GM18861 (cell line): ENCODE results near the gene TBC1D2B.
A peak's percentile ranks its signal among the peaks of the same experiment; 100 is the strongest.

Experiments
- ATAC-seq: cut with Tn5 transposase; IDR thresholded peaks from one replicate; pipeline ENCODE4 v1.9.1; 2021; ENCODE audit not compliant: unreplicated experiment

Gene TBC1D2B

DNA sequence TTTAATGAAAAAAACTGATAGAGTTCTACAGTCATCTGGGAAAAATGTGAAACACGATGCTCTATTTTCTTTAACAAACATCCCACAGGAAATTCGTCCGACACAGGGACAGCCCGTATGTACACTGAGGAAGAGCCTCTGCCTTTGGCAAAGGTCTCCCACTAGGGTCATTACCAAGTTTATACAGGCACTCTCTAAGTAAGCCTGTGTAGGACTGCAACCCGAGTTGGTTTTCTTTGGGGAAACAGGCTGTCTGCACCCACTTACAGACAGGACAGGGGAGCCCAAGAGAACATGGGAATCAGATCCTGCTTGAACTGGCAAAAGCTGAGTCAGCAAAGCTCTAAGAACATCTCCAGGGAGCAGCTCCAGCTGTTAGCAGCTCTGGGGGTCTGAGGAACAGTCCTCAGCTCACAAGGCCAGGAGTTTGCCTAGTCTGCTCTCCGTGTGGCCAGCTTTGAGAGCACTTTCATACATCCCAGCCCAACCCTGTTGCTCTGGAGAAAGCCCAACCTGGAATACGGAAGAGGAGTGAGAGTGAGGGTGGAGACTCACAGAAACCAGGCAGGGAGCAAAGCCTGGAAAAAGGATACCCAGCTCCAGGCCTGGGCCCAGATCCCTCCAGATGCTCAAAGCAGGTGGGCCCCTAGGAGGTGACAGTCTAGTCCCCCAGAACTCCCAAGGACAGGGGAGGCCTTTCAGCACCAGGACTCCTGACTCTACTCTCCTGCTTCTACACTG lies 1.9 kb downstream of the TBC1D2B start:
- ATAC-seq: no peak

DNA sequence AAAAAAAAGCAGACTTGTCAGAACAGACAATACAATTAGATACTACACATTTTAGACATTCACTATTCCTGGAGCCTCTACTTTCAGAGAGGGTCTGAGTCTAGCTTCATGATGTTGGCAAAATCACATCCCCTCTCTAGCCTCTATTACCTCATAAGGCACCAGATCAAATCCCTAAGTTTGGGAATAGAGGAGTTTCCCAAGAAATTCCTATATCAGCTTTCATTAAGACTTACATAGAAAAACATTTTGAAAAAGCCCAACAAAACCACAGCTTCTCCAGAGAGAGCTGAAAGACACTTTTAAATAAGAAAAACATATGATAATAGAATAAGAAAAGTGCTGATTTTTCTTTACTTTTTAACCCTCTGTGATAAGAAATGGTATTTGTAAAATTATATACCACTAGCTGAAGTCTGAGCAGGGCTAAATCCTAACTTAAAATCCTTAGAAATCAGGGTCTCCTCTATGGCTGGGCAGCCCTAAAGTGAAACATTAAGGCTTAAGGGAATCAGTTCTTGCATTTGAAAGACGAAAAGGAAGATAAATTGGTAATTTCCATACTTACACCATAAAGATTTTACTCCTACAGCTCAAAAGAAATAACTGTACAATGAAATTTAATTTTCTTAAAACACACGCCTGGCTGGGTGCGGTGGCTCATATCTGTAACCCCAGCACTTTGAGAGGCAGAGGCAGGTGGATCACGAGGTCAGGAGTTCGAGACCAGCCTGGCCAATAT lies 4.3 kb downstream of the TBC1D2B start:
- no peak for ATAC-seq

DNA sequence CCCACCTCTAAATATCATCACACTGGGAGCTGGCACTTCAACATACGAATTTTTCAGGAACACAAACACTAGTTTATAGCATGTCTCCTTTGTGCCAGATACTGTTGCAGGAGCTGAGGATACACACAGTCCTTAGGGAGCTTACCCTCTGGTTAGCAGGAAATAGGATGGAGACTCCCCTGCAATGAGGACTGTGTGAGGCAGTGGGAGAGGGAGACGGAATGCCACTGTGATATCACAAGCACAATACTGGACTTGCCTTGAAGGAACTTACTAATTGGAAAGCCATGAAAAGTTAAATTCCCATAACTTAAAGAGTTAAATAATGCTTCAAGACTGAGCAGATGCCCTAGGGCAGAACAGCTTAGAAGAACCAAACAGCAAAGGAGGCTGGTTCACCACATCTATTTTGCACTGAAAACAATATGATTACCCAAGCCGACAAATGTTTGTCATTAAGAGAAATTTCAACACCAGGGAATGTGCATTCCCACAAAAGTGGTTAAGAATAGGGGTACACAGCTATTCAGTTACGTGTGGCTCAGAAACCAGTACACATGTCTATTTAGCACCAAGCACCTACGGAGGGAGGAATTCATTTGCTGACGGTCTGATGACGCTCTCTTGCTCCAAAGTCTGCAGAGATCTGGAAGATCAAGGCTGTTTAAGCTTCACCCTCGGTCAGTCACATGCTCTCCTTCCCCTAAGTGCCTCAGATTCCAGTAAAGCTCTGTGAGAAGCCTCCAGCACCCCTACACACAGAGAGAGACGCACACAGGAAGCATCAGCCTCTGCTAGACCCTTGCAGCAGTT lies 5.2 kb downstream of the TBC1D2B start:
- ATAC-seq: no peak

DNA sequence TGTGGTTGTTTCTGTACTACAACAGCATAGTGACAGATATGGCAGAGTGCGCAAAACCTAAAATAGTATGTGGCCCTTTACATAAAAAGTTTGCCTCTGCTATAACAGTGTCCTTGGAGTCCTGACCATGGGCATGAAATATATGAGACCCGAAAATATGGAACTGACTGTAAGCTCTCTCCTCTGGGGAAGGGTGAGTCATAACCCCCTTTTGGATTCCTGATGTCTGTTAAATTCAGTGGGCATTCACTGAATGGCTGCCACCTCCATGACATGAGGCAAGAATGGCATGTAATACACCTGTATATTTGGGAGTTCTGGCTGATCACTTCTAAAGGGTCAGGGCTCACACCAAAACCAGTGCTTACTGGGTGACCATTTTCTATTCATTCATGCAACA lies 6.1 kb downstream of the TBC1D2B start:
- no peak for ATAC-seq

DNA sequence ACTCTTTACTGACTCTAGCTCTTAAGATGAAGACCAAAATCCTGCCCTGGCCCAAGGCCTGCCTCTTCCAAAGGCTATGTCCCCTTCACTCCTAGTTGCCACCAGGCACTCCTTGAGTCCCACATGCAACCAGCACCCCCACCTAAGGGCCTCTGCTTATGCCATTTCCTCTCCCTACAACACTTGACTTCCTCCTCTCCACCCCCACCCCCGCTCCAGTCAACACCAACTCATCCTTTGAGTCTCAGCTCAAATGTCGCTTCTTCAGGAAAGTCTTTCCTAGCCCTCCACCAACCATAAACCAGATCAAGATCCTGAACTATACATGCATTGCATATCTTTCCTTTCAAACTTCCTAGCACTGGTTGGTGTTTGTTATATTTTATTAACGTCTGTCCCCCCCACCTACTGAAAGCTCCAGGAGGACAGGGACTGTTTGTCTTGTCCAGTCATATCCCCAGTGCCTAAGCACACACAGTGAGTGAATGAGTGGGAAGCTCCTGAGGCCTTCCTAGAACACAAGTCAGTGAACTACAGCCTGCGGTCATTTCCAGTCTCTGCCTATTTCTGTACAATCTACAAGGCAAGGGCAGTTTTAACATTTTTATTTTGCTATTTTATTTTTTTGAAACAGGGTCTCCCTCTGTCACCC lies 7.3 kb downstream of the TBC1D2B start:
- no peak for ATAC-seq

DNA sequence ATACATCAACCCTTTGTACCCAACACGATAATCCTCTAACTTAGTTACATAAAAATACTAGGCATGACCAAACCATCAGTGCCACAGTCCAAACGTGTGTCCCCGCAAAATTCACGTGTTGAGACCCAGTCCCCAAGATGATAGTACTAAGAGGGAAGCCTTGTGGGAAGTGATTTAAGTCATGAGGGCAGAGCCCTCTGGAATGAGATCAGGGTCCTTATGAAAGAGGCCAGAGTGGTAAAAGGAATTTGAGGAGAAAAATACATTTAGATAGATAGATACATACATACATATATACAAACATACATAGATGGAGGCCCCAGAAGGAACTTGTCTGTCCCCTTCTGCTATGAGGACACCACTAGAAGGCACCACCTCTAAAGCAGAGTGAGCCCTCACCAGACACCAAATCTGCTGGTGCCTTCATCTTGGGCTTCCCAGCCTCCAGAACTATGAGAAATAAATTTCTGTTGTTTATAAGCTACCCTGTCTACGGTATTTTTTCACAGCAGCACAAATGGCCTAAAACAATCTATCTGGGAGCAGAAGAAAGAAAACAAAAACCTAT lies 8.0 kb downstream of the TBC1D2B start:
- ATAC-seq: no peak

DNA sequence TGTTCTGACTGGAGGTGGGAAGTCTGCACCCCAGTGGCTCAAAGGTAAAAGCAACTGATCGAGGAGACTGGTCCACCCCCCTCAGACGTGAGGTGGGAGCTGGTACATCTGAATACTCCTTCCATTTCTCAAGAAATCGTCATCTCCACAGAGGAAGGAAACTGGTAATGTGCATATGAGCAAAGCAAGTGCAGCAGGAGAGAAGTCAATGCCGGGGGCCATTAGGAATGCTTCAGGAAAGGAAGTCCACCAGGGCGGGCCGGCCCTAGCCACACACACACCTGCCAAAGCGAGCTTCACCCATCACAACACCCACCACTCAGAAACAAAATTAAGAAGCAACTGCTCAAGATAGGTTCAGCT lies 8.5 kb downstream of the TBC1D2B start:
- no peak for ATAC-seq

DNA sequence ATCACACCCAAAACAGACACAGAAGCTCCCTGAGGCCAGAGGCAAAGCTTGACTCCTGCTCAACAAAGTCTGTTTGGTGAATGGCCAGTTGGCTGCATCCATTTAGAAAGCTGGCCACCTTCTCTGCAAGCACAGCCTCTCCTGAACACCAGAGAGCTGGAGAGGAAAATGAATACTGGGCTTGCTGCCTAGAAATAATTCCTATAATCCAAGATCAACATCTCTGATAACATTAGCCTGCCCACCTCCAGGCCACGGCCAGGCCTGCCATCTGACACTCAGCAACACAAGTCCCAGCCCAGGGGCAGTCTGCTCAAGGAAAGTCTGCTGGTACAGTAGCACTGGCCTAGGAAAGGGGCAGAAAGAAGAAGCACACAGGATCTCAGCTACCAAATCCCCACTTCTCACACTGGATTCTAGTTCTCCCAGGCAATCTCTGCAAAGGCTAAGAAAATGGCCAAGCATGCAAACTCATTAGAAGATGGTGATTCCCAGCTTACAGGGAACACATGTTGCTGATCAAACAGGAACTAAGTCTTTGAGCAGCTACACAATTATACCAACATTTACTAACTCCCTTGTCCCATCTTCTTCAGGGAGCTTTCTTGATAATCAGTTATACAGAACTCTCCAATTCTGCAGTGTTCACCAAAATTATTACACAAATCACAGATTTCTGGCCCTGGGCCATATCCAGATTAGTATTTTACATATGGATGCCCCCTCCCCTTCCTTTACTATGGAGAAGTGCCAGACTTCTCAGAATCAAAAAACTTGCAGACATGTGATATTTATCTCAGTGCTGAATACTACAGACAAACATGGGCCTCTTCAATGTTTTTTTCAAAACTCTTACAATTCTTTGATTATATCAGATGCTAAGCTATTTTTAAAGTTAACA lies 9.9 kb downstream of the TBC1D2B start:
- no peak for ATAC-seq

DNA sequence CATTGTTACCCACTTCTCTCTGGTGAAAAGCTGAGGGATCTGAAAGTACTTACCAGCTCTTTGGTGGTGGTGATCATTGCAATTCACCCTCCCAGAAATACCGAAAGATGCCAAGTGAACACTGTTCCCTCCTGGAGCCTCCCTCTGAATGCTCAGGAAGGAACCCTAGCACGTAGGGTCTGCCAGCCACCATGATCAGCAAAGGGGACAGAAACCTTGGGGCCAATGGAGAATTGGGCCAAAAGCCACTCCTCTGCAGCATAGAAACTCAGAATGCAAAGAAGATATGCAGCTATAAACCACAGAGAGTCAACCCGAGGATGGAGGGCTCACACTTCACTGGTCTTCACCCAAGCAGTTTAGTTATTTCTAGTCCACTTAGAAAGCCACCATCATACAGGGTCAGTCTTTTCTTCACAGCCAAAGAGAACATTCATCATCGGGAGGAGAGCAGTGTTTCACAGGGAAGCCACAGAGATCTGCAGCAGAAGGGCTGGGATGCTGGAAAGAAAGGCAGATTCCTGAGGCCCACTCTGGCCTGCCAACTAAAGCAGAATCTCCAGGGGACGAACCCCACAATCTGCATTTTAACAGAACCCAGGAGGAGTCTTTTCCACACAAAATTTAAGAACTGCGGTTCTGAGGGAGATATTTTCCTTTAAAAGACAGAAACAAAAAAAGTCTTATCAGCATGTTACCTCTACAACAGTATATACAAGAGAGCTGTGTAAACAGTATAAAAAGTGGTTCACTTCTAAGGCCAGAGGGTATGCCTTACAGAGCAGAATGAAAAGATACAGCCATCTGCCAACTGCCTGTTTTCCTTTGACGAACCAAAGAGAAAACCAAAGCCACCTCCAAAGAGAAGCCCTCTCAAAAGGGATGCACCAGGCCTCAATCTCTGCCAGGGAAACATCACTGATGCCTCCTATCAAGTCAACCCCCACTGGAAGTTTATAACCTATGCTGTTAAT lies 11.3 kb downstream of the TBC1D2B start:
- peak; percentile 46 for ATAC-seq

DNA sequence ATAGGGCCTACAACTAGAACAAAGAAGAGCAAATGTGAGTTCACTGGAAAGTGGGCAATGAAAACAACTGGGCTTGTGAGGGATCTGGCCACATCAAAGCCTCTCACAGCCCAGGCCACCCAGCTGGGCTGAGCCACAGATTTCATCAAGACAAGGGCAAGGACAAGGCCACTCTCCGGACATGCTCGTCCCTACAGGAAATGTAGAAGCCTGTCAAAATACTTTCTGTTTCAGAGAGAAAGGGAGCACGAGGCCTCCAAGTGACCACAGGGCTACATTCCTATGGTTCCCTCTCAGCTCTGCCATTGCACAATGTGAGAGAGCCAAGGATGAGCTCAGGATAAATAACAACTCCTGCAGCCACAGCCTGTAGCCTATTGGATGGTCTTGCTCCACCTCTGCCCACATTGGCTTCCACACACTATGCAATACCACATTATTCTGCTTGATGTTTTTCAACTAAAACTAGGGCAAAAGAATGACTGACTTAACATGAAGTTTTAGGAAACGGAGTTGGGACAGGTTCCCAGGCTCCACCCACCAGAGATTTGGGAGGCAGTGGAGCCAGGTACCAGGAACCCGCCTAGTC lies 12.1 kb downstream of the TBC1D2B start:
- no peak for ATAC-seq

DNA sequence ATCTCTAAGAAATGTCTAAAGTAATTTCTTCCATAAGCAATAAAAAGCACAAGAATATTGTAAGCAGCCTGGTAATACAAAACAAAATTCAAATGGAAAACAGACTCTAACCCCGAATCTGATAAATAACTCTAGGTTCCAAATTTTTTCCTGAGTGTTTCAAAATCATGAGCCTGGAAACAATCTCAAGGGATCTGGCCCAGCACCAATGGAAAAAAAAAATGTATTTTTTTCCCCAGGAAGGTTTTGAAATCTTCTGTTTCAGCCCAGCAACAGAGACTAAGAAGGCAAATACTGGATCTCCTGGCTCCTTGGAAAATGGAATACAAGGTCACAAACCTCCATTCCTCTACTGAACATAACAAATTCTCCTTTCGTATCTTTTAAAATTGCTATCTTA lies 13.0 kb downstream of the TBC1D2B start:
- ATAC-seq: no peak

DNA sequence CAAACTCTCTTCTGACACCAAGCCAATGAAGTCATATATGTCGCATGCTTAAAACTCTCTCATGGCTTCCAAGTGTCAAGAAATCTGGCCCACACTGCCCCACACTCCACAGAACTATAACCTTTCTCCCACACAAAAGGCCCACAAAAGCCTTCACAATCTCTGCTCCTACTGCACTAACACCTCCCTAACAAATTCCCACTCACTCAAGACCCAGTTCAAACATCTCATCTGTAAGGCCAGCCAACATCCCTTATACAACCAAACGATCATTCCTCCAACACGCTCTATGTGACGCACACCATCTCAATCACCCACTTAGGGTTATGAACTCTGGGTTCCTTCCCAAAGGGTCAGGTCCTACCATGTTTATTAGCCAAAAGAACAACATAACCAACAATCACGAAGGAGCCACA lies 13.5 kb downstream of the TBC1D2B start:
- ATAC-seq: no peak

DNA sequence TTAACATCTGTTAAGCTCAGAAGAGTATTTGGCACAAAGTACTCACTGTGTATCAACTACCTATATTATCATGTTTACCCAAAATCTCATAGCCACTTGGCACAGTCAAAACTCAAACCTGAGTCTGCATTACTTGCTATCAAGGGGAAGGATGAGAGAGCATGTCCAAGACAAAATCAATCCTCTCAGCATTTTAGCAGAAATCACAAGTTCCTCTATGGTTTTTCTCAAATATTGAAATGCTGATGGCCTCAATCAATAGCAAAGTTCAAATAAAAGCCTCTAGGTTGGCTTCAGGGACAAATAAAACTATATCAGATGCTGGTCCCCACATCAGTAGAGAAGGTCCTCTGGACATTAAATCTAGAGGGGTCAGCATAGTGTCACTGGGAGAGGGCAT lies 14.3 kb downstream of the TBC1D2B start:
- no peak for ATAC-seq

DNA sequence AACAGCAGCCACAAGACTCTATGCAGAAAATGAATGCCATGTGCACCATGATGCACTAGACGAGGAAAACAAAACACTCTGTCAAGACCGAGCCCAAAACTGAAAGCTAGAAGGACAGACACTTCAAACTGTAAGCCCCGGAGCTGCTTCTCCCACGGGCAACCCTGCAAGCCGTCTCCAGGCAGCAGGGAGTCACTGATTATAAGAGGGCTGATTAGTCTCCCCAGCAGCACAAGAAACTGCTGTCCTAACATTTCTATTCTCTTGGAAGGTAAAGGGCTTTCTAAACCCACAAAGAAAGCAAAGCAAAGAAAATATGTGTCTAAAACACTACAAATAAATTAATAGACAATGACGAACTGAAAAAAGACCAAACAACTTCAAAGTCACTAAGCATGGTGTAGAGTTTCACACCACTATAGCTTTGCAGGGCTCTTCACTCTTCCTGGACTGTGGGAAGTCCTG lies 15.5 kb downstream of the TBC1D2B start:
- ATAC-seq: no peak

DNA sequence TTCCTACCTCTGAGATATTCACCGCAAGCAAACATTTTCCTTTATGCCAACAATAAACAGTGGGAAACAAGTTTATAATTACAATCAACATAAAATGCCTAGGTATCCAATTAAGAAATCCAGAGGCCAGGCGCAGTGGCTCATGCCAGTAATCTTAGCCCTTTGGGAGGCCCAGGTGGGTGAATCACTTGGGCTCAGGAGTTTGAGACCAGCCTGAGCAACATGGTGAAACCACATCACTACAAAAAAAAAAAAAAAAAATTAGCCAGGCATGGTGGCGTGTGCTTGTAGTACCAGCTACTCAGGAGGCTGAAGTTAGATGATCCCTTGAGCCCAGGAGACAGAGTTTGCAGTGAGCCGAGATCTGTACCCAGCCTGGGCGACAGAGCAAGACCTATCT lies 17.3 kb downstream of the TBC1D2B start:
- ATAC-seq: no peak

DNA sequence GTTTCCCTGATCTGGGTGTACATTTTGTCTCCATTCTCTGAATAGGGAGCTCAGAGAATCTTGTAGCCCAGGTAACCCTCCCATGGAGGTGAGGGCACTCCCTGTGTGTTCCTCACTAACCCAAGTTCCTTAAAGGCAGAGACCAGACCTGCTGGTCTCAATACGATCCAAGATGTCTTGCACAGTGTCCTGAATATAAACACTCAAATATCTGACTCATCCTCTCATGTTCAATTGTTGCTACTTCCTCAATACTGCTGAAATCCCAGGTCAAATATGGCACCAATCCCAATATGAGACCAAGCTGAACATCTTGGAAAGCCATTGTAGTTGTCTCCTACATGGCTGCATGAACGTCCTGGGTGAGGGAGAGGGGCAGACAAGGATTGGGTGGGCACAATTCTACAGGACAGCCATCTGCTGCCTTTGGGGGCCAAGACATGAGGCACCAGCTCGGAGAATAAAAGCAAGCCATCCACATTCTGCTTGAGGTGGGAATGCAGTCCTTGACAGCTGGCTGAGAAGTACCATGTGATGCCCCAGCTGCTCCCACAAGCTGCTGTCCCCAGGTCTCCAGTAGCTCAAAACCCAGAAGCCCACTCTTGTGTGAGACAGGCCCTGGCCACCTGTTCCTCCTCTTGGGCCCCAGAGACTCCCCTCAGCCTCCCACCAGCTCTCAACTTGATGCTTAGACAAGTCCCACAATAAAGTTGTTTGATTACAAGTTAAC lies 18.2 kb downstream of the TBC1D2B start:
- ATAC-seq: no peak

DNA sequence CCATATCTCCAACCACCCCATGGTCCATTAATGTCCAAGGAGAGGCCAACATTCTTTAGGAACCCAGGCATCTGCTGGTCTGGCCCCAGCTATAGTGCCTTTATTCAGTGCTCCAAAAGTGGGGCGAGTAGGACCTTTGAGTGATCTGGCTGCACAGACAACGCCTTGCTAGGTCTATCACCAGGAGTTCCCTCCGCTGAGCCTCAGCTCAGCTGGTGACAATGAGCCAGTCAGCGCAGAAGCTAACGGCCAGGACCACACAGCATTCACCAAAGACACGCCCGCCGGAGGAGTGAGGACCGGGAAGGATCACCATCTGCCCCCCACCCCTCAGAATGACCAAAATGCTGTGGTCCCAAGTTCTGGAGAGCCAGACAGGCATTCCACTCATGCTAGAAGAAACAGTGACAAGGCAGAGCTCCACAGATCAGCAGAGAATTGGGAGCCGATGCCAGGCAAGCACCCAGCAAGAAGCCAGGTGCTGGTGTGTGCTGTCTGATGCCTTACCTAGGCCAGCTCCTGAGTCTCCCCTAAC lies 19.0 kb downstream of the TBC1D2B start:
- no peak for ATAC-seq
